Measurements from ENCODE around the gene TRAFD1.

GRCh38 chr12:112188130-112188830 is 62.9 kb downstream of the TRAFD1 start:
- TF ChIP-seq EP300 (IDR thresholded peaks at IDR 0.05) (no peak), CTCF (IDR thresholded peaks at IDR 0.05) (no peak)
